Hematopoietic multipotent progenitor cell treated with erythropoietin and hydrocortisone succinate and interleukin-3 and kit ligand, for 8 days (in vitro differentiated cells): Measurements from ENCODE around the gene PET100.

ENCODE experiments used
- DNase-seq: peaks from one replicate; pipeline ENCODE4 v3.0.0-alpha.2; 2015

PET100 gene

DNA sequence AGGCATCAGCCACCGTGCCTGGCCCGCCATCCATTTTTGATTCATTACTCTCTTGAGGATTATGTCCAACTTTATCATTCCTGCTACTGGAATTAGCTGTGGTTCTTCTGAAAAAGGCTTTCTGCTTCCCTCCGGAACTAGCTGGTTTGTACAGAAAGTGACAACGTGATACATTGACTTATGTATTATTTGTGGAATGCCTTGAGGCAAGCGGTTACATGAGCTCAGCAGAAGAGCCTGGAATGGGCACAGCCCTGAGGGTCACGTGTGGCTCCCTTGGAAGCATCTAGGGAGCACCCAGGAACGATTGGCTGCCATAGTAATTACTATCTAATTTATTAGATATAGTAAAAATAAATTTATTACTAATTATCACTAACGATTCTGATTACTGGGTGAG lies 24.8 kb downstream of the PET100 start:
- DNase-seq = no peak

DNA sequence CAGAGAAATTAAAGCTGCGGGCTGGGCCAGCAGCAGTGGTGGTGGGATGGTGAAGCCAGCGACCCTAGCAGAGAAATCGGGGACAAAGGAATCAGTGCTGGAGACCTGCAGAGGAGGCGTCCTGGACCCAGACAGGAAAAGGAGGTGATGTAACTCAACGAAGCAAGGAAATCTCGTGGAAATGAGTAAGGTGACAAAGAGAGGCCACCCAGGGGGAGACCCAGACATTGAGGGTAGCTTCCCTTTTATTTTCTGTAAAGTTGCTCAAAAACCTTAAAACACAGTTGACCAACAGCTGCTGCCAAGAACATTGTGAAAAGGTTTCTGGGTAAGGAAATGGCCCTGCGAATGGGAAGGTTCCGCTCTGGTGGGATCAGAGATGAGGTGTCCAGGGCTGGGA lies 26.0 kb downstream of the PET100 start:
- DNase-seq = no peak

DNA sequence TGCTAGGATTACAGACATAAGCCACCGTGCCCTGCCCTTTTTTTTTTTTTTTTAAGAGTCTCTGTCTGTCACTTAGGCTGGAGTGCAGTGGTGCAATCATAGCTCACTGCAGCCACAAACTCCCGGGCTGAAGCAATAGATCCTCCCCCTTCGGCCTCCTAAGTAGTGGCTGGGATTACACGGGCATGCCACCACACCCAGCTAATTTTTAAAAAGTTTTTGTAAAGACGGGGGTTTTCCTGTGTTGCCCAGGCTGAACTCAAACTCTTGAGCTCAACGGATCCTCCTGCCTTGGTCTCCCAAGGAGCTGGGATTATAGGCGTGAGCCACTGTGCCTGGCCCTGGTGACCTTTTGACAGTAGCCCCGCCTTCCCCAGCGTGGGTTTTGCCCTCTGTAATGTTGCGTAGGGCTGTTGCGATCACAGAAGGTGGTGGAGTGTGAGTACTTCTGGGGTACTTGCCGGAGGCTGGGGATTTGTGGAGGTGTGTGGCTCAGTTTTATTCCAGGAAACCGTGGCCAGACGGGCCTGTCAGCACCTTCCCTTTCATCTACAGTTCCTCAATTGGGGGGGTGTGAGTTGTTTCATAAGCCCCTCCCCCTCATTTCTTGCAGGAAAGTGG lies 27.6 kb downstream of the PET100 start:
- DNase-seq = no peak

DNA sequence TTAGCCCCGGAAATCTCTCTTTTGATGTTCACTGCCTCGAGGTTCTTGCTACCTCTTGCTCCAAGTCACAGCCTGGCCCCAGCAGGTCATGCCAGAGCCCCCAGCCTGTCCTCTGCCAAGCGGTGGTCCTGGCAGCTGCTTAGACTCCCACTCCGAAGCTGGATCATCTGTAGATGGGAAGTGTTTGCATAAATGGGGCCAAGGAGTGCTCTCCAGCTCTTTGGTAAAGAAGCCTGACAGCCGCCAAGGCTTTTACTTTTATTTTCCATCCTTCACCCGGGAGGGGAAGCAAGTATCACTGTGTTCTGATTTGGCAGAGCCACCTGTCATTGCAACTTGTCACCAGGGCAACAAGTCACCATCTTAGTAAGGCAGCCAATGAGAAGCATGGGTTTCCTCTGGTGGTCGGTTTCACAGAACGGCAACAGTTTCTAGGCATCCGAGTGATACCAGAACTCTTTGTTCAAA lies 28.7 kb downstream of the PET100 start:
- DNase-seq = no peak

DNA sequence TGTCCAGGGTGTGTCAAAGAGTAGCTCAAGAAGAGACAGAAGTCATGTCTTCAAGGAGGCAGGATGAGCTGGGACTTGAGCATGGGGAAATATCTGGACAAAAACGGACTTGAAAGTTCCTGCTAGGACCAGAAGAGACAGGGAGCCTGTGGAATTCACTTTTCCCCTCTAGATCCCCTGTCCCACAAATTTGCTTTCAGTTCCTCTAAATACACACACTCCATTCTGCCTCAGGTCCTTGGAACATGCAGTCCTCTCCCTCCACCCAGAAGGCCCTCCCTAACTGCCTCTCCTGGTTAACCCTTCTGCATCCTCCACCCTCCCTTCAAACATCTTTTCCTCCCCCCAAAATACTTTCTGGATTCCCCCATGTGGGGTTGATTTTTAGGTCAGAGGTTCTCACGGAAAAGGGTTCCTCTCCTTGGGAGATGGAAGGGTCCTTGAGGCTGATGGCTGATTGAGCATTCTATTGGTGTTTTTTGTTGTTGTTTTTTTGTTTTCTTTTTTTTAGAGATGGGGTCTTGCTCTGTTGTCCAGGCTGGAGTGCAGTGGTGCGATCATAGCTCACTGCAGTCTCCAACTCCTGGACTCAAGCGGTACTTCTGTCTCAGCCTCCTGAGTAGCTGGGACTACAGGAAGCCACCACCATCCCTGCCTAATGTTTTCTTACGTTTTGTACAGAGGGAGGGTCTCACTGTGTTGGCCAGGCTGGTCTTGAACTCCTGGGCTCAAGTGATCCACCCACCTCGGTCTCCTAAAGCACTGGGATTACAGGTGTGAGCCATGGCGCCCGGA lies 32.3 kb downstream of the PET100 start:
- DNase-seq = no peak

DNA sequence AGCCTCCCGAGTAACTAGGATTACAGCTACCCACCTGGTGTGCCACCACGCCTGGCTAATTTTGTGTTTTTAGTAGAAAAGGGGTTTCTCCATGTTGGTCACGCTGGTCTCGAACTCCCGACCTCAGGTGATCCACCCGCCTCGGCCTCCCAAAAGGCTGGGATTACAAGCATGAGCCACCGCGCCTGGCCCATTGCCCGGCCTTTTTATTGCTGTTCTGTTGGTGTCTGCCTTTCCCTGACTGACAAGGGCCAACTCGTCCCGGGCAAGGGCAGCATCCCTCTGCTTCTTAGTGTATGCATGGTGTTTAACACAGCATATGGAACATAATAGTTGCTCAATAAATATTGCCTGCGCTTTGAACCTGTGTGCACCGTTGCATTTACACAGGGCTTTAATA lies 33.1 kb downstream of the PET100 start:
- no peak for DNase-seq

DNA sequence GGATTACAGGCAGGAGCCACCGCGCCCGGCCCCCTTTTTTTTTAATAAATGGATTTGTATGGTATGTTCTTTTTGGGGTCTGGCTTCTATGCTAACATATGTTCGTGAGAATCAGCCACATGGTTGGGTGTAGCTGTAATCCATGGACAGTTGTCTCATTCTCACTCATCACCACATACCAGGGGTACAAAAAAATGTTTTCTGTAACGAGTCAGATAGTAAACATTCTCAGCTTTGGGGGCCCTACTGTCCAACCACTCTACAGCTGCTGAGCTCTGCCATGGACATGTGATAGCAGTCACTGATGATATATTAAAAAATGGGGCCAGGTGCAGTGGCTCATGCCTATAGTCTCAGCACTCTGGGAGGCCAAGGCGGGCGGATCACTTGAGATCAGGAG lies 34.1 kb downstream of the PET100 start:
- no peak for DNase-seq

DNA sequence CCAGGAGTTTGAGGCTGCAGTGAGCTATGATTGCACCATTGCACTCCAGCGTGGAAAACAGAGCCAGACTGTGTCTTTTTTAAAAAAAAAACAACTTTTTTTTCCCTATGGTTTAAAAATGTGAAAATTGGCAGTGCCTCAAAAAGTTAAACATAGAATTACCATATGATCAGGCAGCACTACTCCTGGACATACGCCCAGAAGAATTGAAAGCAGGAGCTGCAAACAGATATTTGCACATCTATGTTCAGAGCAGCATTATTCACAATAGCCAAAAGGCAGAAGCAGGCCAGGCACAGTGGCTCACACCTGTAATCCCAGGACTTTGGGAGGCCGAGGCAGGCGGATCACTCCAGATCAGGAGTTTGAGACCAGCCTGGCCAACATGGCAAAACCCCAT lies 35.5 kb downstream of the PET100 start:
- no peak for DNase-seq

DNA sequence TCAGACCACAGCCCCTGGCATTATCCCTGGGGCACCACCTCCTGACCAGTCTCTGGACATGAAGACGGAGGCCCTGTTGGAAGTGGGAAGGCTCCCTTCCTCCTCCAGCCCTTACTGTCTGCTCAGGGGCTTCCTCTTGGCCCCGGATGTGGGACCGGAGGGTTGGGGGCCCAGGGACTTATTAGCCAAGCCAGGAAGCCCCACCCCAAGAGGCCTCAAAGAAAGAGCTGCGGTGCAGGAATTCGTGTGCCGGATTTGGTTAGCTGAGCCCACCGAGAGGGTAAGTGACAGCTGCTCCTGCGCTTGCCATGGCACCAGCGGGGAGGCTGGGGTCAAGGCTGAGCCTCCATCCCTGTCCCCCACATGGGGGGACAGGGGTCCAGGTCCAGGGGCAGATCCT lies 39.2 kb downstream of the PET100 start, which contains the start of gene RETN:
Gene RETN (plus strand): TSS at position 208 of the 400 bp plus-strand sequence. CDS start 278 bp downstream, outside the sequence.
- no peak for DNase-seq

DNA sequence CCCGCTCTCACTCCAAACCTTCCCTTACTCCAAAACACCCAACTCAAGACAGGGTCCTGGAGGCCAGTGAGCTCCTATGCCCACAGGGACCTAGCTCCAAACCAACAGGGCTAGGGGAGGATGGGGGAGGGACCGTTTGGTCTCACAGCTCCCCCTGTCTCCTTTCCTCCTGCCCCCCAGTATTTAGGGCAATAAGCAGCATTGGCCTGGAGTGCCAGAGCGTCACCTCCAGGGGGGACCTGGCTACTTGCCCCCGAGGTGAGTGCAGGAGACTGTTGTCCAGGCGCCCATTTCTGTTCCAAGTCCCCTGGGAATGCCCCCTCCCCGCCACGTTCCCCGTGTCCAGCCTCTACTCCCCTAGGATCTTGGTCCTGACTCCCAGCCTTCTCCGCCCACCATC lies 40.0 kb downstream of the PET100 start:
- DNase-seq = no peak

DNA sequence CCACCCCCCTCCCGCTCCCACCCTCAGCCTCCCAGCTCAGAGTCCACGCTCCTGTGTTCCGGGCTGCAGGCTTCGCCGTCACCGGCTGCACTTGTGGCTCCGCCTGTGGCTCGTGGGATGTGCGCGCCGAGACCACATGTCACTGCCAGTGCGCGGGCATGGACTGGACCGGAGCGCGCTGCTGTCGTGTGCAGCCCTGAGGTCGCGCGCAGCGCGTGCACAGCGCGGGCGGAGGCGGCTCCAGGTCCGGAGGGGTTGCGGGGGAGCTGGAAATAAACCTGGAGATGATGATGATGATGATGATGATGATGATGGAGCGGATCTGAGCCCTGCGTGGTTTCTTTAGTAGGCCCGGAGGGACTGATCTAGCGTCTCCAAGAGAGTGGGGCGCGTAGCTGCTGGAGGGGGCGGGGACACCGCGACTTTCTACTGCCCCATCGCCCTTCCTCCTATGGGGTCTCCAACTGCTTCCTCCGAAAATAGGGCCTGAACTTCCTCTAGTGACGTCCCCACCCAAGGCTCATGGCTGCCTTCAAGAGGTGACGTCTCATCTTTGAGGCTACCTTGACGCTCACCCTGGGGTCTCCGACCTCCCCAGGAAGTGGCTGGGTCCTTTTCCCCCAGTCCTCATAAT lies 40.7 kb downstream of the PET100 start:
- DNase-seq = no peak

DNA sequence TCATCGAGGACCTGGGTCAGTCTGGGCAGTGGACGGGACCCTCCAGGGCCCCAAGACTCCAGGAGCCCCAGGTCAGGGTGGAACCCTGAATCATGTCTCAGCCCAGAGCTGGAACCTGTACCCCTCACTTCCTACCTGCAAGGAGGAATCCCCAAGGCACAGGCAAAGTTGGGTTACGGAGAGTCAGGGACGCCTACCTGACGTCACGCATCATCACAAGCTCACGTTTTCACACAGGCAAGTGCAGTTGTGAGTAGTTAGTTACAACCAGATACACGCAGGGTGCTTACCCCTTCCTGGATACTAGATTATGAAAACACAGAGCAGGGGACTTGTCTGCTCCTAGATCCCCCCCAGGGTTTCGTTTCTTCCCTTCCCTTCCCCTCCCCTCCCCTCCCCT lies 41.2 kb downstream of the PET100 start:
- DNase-seq = no peak

DNA sequence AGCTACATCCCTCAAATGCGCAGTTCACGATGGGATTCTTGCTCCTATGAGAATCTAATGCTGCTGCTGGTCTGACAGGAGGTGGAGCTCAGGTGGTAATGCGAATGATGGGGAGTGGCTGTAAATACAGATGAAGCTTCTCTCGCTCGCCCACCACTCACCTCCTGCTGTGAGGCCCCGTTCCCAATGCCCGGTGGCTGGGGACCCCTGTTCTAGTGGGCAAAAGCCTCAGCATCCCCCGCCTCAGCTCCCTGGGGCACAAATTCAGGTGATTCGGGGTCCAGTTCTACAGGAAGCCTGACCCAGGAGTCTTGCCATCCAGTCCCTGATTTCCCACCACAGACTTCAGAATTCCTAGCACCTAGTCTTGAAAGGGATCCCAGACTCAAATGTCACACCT lies 42.9 kb downstream of the PET100 start:
- no peak for DNase-seq

DNA sequence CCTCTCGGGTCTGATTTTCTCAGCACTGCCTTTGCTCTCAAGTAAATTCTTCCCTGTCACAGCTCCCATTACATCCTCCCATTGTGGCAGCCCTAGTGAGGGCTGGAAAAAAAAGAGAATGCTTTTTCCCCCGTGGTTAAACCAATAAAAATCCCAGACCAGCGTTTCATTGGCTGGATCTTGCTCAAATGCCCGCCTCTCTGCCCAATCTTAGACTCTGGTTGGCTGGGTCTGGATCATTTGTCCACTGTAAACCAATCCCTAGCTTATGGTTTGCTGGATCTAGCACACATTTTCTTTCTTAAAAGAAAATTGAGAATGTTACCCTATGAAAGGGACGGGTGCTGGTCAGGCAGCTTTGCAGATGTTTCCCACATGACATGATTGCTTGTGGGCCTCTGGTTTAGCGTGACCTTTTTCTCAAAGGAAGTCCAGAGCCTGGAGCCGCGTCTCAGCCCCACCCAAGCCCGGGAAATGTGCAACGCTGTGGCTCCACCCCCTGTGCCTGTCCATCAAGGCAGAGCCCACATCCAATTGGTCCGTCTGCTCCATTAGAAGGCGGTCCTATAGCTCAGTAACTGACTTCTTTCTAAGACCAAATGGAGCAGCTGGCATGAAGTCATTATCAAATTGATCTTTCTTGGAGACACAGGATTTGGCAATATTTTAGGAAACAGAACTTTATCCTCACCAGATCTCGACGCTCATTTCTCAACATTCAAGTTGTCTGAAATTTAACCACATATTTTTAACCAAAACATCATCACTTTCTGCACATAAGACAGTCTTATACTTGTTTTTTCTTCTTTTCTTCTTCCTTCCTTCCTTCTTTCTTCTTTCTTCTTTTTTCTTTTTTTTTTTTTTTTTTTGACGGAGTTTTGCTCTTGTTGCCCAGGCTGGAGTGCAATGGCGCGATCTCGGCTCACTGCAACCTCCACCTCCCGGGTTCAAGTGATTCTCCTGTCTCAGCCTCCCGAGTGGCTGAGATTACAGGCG lies 44.7 kb downstream of the PET100 start:
- DNase-seq = peak; percentile 83

DNA sequence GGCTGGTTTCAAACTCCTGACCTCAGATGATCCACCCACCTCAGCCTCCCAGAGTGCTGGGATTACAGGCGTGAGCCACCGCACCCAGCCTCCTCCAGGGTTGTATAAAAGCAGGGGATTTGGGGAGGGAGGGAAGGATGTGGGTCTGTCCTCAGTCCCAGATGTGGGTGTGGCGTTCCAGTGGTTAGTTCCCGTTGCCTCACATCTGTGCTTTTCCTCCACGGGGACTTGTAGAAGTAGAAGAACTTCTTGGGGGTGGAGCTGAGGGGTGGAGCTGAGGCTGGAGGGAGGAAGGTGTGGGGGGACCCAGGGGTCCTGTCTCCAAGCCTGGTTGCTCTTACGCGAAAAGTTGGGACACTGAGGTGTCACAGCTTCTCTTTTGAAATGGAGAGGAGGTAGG lies 46.8 kb downstream of the PET100 start:
- no peak for DNase-seq

DNA sequence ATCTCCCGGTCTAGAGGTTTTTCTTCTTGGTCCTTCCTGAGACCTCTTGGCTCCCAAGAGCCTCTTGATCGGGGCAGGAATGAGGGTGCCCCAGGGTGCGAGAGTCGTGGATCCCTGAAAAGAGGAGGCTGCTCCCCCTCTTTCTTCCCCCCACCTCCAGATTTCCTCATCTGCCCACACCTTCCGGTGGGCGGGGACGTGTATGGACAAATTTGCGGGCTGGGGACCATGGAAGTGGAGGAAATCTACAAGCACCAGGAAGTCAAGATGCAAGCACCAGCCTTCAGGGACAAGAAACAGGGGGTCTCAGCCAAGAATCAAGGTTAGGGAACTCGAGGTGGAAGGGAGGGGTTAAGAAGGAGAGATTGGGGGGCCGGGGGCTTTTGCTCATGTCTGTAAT lies 47.3 kb downstream of the PET100 start, which contains the start of gene MCEMP1:
Gene MCEMP1 (plus strand): TSS at position 237 of the 400 bp plus-strand sequence. CDS start 31 bp downstream, at position 268.
- no peak for DNase-seq

DNA sequence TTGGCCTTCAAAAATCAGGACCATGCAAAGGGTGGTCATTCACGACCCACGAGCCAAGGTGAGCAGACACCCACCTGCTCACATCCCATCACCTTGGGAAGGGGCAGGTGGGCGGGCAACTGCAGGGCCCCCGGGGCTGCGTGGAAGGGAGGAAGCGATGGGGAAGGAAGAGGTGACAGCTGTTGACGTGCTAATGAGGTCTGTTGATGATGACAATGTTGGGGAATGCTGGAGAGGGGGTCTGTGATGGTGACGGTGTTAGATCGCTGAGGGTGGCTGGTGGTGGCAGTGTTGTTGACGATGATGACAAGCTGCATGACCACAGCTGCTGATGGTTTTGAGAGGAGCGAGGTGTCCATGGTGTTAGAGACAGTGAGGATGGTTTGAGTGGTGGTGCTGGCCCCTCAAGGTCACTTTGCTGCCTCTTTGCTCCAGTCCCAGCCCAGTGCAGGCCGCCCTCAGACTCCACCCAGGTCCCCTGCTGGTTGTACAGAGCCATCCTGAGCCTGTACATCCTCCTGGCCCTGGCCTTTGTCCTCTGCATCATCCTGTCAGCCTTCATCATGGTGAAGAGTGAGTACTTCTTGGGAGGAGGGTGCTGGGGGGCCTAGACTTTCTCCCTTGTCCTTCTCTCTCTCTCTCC lies 48.2 kb downstream of the PET100 start:
- no peak for DNase-seq

DNA sequence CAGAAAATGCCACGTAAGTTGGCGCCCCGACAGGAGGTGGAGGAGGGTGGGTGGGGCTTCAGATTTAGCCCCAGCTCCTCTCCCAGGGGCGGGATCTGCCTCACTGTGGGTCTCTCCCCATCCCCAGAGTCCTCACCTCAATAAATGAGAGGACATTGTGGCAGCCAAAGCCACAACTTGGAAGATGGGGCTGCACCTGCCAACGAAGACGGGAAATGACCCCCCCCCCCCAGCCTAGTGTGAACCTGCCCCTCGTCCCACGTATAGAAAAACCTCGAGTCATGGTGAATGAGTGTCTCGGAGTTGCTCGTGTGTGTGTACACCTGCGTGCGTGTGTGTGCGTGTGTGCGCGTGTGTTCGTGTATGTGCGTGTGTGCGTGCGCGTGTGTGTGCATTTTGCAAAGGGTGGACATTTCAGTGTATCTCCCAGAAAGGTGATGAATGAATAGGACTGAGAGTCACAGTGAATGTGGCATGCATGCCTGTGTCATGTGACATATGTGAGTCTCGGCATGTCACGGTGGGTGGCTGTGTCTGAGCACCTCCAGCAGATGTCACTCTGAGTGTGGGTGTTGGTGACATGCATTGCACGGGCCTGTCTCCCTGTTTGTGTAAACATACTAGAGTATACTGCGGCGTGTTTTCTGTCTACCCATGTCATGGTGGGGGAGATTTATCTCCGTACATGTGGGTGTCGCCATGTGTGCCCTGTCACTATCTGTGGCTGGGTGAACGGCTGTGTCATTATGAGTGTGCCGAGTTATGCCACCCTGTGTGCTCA lies 49.6 kb downstream of the PET100 start:
- DNase-seq = peak; percentile 89

DNA sequence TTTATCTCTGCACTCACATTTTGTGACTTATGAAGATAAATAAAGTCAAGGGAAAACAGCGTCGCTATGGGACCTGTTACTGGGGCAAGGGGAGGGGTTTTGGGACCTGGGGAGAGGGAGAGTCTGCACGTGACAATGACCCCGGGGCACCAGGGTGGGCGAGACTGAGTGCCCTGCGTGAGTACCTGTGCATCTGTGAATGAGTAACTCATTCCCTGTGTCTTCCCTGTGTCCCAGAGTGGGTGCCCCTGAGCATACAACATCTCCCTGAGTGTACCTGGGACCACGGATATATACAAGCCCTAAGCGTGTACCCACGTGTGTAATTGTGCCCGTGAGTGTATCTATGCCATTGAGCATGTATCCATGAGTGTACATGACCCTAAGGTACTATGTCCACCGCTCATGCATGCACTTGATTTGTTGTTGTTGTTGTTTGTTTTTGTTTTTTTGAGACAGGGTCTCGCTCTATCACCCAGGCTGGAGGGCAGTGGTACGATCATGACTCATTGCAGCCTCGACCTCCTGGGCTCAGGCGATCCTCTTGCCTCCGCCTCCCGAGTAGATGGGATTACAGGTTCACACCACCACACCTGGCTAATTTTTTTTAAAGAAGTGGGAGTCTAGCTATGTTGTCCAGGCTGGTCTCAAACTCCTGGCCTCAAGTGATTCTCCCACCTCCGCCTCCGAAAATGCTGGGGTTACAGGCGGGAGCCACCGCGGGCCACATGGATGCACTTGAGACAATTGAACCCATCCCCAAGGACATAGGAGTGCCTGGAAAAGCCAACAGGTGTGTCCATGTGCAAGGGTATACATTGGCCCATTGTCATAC lies 50.4 kb downstream of the PET100 start:
- no peak for DNase-seq
